GM18909 (cell line): ENCODE measurements around the gene JAG1.

Experiments used
- ATAC-seq: cut with Tn5 transposase; IDR thresholded peaks from one replicate; pipeline ENCODE4 v1.9.1; 2021; ENCODE audit warnings: mild to moderate bottlenecking; ENCODE audit not compliant: unreplicated experiment, poor library complexity

JAG1 gene

DNA sequence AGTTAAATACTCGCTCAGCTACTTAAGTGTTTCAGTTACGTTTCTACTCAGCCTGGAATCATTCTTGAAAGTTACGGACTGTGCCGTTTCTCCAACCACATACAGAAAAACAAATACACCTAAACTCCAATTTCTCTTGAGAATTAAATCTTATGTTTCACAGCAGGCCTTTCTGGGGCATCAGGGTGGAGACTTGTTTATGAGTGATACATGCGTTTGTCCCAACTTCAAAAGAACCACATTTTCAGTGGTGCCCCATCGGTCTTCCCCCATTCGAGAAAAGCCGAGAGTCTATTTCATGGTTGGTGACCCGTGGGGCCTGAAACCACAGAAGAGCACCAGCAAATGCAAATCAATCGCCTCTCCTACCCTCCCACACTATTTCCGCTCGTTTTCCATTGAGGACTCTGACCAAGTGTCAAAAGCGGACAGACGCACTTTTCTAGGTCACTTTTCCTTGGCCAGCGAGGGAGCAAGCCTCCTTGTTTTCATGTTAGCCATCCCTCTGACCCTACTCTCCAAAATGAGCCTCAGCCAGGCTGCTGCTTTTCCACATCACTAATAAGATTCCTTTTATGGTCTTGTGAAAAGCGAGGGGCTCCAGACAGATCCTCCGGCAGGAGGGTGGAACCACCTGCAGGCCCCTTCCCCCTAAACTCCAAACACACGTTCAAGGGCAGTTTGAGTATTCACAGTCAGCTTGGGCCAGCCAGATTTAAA, 3.1 kb downstream of the JAG1 start:
- ATAC-seq: peak; percentile 31

DNA sequence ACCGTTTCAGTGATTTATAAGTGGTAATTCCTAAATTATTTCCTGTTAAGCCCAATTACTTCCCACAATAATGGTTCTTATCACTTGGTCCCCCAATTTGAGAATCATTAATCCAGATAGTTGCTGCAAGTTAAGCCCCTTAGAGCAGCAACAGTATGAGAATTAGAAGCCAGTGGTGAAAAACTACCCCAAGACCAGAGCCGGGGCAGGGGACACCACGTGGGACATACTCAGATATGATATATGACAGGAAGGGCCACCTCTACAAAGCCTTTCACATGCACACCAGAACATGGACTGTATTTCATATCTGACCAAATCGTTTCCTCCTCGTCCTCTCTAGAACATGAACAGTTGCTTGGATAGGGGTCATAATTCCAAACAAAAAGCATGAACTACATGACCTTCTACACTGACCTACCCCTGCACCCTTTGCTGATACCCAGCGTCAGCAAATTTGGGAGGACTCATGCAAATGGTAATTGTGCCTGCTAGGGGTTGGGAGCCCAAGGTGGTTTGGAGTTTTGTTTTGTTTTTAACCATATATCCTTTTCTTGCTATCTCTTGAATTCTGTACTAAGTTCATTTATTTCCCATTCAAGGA, 3.9 kb downstream of the JAG1 start:
- ATAC-seq: no peak

DNA sequence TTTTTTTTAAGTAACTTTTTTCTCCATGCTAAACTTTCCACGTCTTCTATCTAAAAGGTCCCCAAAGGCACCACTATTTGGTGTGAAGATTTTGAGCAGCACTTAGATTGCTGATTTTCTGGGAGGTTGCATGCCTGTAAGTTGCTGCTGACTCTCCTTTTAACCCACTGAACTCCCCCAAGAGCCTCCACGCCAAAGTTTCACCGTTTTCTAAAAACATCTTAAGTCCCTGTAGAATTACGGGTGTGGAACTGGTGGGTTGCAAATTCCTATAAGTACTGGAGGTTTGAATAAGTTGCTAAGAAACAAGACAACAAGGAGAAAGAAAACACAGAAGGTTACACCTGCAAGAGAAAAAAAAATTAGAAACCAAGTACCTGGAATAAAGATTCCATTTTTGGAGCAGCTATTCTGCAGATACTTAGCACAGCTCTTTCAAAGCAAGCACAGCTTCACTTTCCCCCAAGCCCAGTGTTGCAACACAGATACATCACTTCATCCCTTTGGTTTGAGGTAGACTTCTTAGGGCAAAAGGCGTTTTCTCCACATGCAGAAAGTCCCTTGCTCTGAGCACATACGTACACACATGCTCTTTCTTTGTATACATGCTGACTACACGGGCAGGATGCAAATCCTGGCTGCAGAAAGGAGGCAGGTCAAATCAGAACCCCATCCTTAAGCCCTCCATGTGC, 5.0 kb downstream of the JAG1 start:
- no peak for ATAC-seq

DNA sequence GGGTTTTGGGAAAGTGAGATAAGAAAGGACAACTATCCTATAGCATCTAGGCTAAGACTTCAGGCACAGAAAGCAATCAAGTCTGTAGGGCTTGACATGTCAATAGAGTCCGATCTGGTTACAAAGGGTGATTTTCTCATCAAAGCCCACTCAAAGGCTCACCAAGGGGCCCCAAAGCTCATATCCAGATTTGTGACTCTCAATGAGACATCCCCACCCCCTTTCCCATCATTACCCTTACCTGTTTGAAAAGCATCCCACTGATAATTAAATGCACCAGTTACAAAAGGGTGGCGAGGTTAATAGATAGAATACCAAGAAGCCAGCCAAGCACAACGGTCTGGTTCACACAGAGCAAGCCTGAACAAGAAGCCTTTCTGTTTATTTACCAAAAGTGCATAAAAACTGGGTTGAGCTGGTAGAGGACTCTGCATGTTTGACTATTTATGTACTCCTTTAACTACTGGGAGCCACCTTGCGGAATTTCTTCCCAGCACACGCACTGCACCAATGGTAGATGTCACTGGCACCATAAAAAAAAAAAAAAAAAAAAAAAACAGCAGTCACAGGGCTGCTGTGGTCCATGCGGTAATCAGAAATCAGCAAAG, 6.1 kb downstream of the JAG1 start:
- ATAC-seq: no peak

DNA sequence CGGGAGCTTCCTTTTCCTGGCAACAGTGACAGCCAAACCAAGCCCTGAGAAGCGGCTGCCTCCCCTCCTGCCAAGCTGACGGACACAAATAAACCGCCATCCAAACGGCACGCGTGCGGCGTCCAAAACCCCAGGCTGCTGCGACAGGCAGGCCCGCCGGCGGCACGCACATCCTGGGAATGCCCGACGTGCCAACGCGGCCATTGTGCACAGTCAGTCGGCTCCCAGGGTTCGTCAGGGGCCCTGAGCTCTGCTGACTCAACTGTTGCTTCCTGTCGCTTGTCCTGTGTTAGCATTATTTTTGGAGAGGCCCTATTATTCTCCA, 6.8 kb downstream of the JAG1 start:
- no peak for ATAC-seq

DNA sequence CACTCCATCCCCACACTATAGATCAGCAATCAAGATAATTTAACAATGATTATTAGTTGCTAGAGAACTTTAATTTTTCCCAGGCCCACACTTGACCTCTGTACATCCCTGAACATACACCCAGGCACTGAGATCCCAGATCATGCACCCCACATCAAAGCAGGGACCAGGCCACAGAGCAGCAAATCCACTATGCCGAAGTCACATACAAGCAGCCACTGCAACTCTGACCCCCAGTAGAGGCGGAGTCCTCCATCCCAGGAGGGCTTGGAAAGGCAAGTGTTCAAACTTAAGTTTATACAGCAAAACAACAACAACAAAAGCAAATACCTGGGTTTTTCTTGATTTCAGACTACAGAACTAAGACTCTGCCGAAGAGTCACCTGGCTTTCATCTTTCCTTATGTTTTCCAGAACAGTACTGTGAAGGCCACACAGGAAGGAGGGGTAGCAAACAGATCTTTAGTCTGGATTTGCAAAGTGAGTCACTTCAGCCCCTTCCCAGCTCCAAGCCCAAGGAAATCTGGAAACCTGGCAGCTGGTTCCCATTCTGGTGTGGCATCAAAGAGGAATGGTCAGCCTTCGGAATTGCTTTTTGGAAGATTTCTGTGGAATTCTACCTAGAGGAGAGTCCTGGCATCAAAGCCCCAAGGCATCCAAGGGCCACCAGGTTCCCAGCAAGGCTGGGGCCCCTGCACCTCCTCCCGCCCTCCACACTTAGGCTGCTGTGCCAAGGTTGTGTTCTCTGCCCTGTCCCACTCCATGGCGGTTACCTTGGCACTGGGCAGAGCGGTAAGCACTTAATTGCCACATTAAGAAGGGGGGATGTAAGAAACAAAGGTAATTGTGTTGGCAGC, 7.3 kb downstream of the JAG1 start:
- no peak for ATAC-seq

DNA sequence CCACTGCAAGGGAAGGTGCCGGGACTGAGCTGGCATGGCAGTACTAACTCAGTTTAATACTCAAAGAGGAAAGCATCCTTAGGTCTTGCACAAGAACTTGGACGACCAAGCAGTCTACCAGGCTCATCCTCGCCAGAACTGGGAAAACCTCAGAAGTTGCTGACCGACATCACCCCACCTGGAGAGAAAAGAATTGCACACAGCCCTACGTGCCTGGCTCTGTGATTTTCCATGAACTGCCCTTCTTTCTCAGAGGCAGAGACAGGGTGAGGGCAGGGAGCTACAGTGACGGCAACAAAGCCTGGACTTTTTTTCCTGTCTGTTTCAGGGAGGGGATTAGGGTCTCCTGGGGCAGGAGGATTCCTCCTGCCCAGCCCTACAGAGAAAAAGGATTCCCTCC, 8.0 kb downstream of the JAG1 start:
- no peak for ATAC-seq

DNA sequence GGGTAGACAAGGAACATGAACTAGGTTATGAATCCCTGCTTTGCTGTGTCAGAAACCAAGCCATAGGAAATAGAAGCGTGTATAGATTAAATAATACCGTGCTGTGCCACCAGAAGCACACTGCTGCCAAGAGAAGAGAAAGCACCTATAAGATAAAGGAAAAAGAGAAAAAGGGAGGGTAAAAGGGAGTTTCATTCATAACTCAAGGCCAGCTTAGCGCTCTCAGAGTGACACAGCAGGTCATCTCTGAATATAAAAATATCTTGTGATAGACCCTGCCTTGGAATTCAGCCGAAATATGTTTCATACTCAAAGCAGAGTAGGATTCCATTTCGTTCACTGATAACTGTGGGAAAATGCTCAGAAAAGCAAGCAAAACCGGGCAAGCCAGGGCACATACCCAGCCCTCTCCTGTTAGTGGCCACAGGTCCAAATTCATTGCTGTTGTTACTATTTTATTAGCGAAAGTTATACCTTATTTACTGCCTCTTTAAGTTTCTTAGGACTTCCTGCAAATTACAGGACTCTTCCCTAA, 8.7 kb downstream of the JAG1 start:
- ATAC-seq: no peak

DNA sequence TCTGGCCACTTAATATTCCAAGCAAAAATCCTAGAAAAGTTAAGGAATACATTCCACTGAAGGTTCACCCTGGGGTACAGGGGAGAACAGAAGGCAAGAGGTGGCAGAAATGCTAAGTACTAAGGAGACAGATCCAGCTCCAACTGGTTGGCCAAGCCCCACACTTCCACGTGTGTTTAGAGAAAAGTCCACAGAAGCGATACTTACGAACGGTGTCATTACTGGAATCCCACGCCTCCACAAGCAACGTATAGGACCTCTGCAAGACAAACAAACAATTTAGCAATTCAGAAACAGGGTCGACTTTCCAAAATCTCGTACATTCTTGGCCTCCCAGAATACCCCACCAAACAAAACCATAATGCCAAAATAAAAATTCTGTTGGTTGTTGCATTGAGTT, 10.0 kb downstream of the JAG1 start:
- no peak for ATAC-seq

DNA sequence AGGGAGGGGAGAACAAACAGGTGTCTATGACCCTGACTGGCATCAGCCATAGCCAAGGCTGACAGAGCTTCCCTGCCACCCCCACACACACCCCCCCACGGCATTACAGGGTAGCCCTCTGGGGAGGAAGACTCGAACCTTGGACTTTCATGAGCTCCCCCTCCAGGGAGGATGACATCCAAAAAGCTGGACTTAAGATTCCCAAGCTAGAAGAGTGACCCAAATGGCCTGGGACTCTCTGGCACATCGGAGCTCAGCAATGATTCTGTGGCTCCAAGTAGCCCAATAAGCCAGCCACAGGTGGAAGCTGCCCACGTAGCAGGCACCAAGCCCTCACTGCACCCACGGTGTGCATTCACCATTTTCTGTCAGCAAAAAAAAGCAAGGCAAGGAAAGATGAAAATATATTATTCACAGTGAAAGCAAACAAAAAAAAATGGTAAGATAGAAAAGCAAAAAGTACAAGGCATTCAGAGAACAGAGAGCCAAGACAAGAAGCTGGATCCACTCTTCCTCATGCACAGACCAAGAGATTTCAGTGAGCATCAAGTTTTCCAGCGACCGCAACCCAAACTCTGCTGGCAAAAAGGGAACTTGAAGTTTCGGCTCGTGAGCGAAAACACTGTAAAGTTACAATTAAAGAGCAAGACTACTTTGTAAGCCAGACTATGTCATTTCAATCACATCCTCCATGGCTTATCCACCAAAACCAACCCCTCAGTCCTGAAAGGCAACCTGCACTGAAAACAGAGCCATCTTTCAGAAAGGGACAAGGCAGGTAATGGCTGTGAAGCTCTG, 10.9 kb downstream of the JAG1 start:
- no peak for ATAC-seq

DNA sequence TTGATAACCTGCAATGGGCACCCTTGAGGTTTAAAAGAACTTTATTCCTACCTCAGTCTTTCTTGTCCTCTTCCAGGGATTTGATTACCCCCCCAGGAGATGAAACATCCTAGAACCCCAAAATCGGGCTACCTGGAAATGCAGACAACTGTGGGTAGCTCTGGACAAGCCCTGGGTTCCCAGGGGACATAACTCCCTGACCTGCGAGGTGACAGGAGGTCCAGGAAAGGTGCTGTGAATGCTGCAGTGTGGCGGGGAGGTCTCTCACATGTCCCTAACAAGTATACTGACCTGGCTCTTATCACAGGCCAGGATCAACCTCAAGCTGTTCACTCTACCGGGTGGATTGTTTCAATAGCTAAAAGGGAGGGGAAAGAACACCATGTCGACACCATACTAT, 11.6 kb downstream of the JAG1 start:
- ATAC-seq: no peak

DNA sequence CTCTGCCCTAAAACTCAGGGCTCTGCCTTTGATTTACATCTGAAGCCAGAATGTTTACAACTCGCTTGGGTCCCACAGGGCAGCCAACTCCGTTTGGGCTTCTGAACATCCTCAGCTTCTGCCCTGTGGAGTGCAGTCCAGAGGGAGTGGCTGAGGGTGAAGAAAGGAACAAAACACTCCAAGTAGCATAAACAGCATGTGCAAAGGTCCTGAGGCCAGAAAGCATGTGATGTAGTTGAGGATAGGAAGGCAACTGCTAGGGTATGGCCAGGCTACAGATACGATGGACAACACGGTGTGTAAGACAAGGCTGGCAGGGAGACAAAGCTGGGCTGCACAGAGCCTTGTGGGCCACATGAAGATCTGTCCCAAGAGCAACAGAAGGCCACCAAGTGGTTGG, 12.5 kb downstream of the JAG1 start:
- ATAC-seq: no peak

DNA sequence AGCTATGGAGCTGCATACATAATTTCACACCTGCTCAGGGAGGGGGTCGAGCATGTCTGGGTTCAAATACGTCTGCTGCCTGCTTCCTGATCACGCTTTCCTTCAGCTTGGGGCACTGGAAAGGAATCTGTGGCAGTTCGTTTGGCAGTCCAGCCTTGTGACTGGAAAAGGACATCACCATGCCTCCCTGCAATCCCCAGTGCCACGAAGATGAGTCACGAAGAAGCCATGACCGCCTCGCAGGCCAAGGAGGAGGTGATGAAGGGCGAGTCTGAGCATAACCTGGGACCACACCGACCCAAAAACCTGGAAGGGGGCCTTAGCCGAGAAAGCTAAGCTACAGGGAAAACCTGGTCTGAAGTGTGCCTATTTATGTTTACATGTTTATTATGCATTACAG, 13.1 kb downstream of the JAG1 start:
- ATAC-seq: no peak

DNA sequence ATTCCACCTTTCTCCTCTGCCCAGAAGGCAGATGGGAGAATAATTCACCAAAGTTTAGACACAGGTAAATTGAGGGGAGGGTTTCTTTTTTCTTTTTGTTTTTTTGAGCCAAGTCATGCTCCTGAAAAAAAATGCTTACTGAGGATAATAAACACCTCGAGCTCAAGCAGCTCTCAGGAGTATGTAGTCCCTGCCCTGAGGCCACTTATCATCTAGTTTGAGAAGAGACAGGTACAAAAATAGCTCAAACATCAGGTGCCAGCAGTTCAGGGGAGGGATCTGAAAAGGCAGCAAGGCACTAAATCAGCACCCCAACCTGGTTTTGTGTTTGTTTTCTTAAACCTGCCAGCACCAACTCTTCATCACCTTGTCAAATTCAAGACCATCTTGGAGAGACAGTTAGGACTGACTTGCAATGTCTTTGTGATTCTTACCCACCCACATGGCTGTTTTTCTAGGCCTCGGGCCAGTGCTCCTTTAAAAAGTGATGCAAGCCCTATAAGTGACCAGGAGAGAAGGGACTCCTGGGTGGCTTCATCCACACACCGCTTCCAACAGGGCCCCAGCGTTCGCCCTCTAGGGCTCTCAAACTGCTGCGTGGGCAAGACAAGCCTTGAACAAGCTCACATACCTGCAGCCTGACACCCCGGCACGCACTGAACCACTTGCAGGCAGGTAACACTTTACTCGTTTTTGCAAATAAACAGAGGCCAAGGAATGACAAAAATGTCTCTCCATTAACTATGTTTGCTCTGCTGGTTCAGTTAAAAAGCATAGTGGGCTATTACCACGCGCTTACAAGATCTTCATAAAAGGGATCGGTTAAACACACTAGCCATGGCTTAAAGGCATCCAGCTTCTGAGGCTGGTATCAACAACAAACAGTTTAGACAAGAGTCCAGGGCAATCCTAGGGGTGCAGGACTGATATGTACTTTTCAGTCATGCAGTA, 13.9 kb downstream of the JAG1 start:
- no peak for ATAC-seq

DNA sequence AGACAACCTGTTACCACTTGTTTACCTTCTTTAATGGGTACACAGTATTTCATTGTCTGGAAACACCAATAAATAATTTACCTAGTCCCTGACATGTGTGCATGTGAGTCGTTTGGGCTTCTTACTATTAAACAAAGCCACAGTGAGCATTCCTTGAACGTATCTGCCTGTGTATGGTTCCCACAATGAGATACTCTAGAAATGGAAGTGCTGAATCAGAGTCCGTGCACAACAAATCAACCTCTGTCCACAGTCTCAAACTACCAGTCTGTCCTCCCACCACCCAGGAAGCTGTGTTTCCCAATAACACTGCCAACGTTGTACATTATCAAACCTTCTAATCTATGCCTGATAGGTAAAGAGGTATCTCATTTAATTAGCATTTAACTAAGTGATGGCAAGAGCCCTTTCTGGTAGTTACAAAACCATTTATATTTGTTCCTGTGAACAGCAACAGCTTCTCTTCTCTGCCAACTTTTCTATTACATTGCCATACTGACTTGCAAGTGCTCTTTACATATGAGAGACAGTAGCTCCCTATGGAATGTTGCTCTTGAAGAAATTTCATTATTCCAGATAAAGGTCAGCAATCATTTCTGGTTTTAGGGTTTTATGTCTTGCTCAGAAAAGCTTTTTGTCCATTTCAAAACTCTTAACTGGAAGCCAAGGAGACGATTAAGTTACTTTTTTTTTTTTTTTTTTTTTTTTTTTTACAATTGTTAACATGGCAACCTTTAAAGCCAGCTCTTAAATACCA, 14.7 kb downstream of the JAG1 start:
- no peak for ATAC-seq

DNA sequence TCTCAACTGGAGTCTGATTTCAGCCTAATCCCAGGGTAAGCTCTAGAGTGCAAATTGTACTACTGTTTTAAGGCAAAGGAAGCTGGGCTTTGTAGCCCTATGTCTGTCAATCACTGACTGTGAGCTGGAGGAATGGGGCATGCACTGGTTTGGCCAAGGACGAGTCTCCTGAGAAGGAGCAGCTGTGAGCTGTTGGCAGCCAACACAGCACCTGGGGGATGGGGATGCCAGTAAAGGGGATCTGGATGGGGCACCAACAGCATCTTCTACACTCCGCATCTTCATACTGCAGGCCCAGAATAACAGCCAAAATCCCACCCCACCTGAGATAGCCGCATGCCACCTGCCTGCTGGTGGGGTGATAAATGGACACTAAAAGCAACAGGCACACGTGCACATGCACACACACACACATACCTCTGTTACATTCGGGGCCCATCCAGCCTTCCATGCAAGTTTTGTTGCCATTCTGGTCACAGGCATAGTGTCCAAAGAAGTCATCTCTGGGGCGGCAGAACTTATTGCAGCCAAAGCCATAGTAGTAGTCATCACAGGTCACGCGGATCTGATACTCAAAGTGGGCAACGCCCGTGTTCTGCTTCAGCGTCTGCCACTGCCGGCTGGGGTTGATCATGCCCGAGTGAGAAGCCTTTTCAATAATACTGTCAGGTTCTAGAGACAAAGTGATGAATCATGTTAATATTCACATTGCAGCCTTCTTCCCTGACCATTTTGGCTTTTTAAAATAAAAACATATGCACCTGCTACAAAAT, 15.6 kb downstream of the JAG1 start:
- ATAC-seq: no peak

DNA sequence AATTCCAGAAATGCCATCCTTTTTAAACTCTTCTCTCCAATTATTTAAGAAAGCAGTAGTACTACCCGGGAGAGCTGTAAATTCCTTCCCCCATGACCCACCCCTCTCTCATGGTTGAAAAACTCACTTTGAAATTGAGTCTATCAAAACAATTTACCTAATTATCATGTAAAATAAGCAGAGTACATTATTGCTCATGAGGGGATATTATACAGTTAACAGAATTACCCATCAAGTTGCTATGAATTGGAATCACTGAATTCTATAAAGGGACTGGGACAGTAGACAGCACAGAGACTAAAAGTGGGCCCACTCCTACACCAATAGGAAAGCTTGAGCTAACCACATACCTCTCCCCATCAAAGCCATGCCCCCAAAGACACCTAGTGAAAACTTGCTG, 16.3 kb downstream of the JAG1 start:
- no peak for ATAC-seq
